ENCODE results near the gene MPND. TPM values are rescaled to one million over a fixed set of nuclear protein-coding genes. Genes with fewer than 3 reads are reported as not detected.

Gene MPND
- total and polyA plus RNA-seq, 2 of the 13 experiments (the other 11 are each of a cell fraction or from before 2014, with no cell fraction given): 10.8 to 15.8 TPM

DNA sequence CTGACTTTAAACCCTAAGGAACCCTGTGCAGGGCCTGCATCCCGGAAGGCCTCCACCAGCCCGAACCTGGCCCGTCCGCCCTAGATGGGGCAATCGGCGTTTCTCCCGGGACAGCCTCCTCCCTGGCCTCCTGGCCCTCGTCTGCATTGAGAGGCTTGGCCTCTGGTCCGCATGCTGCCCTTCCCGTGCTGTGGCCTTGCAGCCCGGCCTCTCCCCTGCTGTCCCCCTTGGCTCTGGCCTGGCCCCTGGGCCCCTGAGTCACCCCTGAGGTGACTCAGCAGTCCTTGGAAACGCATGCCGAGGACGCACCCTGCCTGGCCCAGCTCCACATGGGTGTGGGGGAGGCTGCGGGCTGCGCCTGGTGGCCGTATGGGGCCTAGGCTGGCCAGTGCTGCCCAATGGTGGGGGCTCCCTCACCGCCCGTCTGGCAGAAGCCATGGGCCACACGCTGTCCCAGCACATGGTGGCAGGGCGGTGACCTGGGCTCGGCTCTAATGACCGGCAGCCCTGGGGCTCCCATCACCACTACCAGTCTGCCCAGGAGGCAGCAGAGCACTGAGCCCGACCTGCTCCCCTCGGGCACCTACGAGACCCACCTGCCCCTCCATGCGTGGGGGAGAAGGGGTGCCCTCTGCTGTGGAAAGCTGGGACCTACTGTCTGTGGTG lies 31.3 kb downstream of the MPND start (continued):
- peak; percentile 64; the same call in 1 of the 2 replicates for TF ChIP-seq ZHX2 (IDR thresholded peaks at IDR 0.05; ENCODE audit: low read depth)
- no peak for TF ChIP-seq ZHX2 (CRISPR knock-in tag; IDR thresholded peaks at IDR 0.05; ENCODE audit: borderline replicate concordance)
- TF ChIP-seq RFX3 (CRISPR knock-in tag; IDR thresholded peaks at IDR 0.05): 0 out of 2 replicates have a peak, but pooled peaks have one; percentile 24
- no peak for TF ChIP-seq ZNF75D (CRISPR knock-in tag; IDR thresholded peaks at IDR 0.05; ENCODE audit: borderline replicate concordance)
- TF ChIP-seq ARNTL (CRISPR knock-in tag; IDR thresholded peaks at IDR 0.05): peak; percentile 77
- 0 out of 2 replicates have a peak, but pooled peaks have one; percentile 11 for TF ChIP-seq ZNF567 (CRISPR knock-in tag; IDR thresholded peaks at IDR 0.05; ENCODE audit: borderline replicate concordance)
- 0 out of 2 replicates have a peak, but pooled peaks have one; percentile 94 for TF ChIP-seq CREBL2 (CRISPR knock-in tag; IDR thresholded peaks at IDR 0.05; ENCODE audit: borderline replicate concordance)
- TF ChIP-seq, protein P1, sequence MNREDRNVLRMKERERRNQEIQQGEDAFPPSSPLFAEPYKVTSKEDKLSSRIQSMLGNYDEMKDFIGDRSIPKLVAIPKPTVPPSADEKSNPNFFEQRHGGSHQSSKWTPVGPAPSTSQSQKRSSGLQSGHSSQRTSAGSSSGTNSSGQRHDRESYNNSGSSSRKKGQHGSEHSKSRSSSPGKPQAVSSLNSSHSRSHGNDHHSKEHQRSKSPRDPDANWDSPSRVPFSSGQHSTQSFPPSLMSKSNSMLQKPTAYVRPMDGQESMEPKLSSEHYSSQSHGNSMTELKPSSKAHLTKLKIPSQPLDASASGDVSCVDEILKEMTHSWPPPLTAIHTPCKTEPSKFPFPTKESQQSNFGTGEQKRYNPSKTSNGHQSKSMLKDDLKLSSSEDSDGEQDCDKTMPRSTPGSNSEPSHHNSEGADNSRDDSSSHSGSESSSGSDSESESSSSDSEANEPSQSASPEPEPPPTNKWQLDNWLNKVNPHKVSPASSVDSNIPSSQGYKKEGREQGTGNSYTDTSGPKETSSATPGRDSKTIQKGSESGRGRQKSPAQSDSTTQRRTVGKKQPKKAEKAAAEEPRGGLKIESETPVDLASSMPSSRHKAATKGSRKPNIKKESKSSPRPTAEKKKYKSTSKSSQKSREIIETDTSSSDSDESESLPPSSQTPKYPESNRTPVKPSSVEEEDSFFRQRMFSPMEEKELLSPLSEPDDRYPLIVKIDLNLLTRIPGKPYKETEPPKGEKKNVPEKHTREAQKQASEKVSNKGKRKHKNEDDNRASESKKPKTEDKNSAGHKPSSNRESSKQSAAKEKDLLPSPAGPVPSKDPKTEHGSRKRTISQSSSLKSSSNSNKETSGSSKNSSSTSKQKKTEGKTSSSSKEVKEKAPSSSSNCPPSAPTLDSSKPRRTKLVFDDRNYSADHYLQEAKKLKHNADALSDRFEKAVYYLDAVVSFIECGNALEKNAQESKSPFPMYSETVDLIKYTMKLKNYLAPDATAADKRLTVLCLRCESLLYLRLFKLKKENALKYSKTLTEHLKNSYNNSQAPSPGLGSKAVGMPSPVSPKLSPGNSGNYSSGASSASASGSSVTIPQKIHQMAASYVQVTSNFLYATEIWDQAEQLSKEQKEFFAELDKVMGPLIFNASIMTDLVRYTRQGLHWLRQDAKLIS (CRISPR knock-in tag; IDR thresholded peaks at IDR 0.05): 0 out of 2 replicates have a peak, but pooled peaks have one; percentile 20
- TF ChIP-seq FOXA1 (IDR thresholded peaks at IDR 0.05): no peak
- peak; percentile 8; the same call in 1 of the 2 replicates for TF ChIP-seq FOXA1 (CRISPR knock-in tag; IDR thresholded peaks at IDR 0.05)
- TF ChIP-seq, protein P2, sequence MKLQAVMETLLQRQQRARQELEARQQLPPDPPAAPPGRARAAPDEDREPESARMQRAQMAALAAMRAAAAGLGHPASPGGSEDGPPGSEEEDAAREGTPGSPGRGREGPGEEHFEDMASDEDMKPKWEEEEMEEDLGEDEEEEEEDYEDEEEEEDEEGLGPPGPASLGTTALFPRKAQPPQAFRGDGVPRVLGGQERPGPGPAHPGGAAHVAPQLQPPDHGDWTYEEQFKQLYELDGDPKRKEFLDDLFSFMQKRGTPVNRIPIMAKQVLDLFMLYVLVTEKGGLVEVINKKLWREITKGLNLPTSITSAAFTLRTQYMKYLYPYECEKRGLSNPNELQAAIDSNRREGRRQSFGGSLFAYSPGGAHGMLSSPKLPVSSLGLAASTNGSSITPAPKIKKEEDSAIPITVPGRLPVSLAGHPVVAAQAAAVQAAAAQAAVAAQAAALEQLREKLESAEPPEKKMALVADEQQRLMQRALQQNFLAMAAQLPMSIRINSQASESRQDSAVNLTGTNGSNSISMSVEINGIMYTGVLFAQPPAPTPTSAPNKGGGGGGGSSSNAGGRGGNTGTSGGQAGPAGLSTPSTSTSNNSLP (IDR thresholded peaks at IDR 0.05; ENCODE audit: low read depth, low read length): no peak
- TF ChIP-seq SIX4 (CRISPR knock-in tag; IDR thresholded peaks at IDR 0.05): 0 out of 2 replicates have a peak, but pooled peaks have one; percentile 45
- TF ChIP-seq E2F1 (CRISPR knock-in tag; IDR thresholded peaks at IDR 0.05): no peak
- no peak for TF ChIP-seq ZNF589 (CRISPR knock-in tag; conservative IDR thresholded peaks at IDR 0.05)

Measured in HepG2 (cell line).